ENCODE measurements around the gene TMEM181.

The TMEM181 gene

DNA sequence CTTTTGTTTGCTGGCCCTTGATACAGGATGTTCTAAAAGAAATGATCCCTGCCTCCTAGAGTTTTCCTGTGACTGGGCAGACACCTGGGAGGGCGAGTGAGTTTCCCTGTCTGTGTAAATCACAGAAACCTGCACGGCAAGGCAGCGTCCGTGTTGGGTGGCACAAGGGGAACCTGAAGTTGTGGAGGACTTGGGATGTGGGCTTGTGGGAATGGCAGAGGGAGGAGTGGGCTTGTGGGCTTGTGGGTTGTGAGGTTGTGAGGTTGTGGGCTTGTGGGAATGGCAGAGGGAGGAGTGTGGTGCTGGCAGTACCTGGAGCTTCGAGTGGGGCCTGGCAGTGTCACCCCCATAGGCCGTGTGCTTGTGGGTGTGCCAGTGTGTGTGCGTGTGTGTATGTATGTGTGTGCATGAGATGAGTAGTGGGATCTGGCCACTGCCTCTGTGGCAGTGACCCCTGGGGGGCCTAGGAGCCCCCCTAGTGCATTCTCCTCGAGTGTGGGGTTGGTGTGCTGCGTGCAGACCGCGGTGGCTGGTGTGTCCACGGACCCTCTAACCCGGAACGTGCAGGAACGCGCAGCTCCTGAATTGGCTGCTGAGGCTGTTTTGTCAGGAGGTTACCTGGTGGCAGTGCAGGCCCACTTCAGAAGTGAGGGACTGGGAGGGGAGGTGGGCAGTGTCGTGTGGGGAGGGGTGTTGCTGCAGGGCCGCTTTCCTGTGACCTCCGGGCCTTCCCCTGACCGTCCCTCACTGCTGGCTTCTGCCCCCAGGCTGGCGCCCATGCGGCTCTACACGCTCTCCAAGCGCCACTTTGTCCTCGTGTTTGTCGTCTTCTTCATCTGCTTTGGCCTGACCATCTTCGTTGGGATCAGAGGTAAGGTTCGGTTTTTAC is 13.0 kb downstream of the TMEM181 start:
- Histone ChIP-seq H3K27ac (ENCODE audit: low read depth, low read length) (no peak overlapping the region), H4K20me1 (ENCODE audit: low read depth, low read length) (no peaks in the 10 kb centered on the region), H3K36me3 (ENCODE audit: low read length) (no peaks in the 10 kb centered on the region), H2AFZ (ENCODE audit: low read depth, low read length, severe bottlenecking) (no peak overlapping the region), H3K4me2 (ENCODE audit: low read depth, low read length, poor library complexity, severe bottlenecking) (no peak overlapping the region), H3K27me3 (ENCODE audit: low read length) (no peaks in the 10 kb centered on the region), H3F3A (ENCODE audit: insufficient read depth) (no peaks in the 10 kb centered on the region), H3K9me2 (replicated peaks; ENCODE audit: insufficient read depth, low read length) (no peaks in the 10 kb centered on the region), H3K4me3 (ENCODE audit: insufficient read depth, low read length, poor library complexity, severe bottlenecking) (no peak overlapping the region), H3K9me3 (ENCODE audit: insufficient read depth, low read length) (no peaks in the 10 kb centered on the region), H3K9ac (ENCODE audit: low read length) (no peak overlapping the region), H3K79me2 (ENCODE audit: insufficient read depth, low read length) (peaks cover 22% of the 10 kb centered on the region)
- TF ChIP-seq, protein P1, sequence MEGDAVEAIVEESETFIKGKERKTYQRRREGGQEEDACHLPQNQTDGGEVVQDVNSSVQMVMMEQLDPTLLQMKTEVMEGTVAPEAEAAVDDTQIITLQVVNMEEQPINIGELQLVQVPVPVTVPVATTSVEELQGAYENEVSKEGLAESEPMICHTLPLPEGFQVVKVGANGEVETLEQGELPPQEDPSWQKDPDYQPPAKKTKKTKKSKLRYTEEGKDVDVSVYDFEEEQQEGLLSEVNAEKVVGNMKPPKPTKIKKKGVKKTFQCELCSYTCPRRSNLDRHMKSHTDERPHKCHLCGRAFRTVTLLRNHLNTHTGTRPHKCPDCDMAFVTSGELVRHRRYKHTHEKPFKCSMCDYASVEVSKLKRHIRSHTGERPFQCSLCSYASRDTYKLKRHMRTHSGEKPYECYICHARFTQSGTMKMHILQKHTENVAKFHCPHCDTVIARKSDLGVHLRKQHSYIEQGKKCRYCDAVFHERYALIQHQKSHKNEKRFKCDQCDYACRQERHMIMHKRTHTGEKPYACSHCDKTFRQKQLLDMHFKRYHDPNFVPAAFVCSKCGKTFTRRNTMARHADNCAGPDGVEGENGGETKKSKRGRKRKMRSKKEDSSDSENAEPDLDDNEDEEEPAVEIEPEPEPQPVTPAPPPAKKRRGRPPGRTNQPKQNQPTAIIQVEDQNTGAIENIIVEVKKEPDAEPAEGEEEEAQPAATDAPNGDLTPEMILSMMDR (IDR thresholded peaks at IDR 0.05; ENCODE audit: insufficient read depth, low read length, poor library complexity, severe bottlenecking), result no peak
- TF ChIP-seq EZH2phosphoT487 (conservative IDR thresholded peaks at IDR 0.05; ENCODE audit: low read length), result no peak

DNA sequence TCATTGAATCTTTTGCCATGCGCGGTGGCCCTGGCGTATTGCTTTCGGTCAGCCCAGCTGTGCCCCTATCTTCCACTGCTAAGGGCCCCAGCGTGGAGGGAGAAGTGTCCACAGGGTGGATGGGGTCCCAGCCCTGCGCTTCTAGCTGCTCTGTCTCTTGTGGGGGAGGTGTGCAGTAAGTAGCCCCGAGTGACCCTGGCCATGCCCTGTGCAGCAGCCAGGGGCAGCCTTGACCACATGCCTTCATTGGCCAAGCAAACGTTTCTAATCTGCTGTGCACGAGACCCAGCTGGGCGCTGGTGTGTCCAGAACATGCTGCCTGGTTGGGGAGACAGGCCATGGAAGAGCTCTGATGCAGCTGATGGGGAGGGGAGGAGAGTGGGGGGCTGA is 13.6 kb downstream of the TMEM181 start:
- H3K4me2 ChIP-seq (ENCODE audit: low read depth, low read length, poor library complexity, severe bottlenecking), result no peak overlapping the region
- H3K27ac ChIP-seq (ENCODE audit: low read depth, low read length), result no peak overlapping the region
- no peak overlapping the region for H3K4me3 ChIP-seq (ENCODE audit: insufficient read depth, low read length, poor library complexity, severe bottlenecking)
- H3K36me3 ChIP-seq (ENCODE audit: low read length), result no peaks in the 10 kb centered on the region
- TF ChIP-seq, protein P1 (IDR thresholded peaks at IDR 0.05; ENCODE audit: insufficient read depth, low read length, poor library complexity, severe bottlenecking), result no peak
- TF ChIP-seq EZH2phosphoT487 (conservative IDR thresholded peaks at IDR 0.05; ENCODE audit: low read length), result no peak
- H3K9ac ChIP-seq (ENCODE audit: low read length), result no peak overlapping the region
- H3K9me3 ChIP-seq (ENCODE audit: insufficient read depth, low read length), result no peaks in the 10 kb centered on the region
- peaks cover 19% of the 10 kb centered on the region; the same call in 1 of the 2 replicates for H3K79me2 ChIP-seq (ENCODE audit: insufficient read depth, low read length)
- H3K9me2 ChIP-seq (replicated peaks; ENCODE audit: insufficient read depth, low read length), result no peaks in the 10 kb centered on the region
- H3F3A ChIP-seq (ENCODE audit: insufficient read depth), result no peaks in the 10 kb centered on the region
- H2AFZ ChIP-seq (ENCODE audit: low read depth, low read length, severe bottlenecking), result no peak overlapping the region
- no peaks in the 10 kb centered on the region for H4K20me1 ChIP-seq (ENCODE audit: low read depth, low read length)
- H3K27me3 ChIP-seq (ENCODE audit: low read length), result no peaks in the 10 kb centered on the region

DNA sequence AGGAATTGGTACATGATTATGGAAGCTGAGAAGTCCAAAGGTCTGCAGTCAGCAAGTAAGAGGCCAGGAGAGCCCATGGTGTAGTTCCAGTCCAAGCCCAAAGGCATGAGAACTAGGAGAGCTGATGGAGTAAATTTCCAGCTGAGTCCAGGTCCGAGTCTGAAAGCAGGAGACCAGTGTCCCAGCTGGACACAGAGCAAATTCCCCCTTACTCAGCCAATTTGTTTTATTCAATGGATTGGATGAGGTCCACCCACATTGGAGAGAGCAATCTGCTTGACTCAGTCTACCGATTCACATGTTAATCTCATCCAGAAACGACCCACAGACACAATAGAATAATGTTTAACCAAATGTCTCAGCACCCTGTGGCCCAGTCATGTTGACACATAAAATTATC is 14.9 kb downstream of the TMEM181 start:
- H3K27ac ChIP-seq (ENCODE audit: low read depth, low read length), result no peak overlapping the region
- TF ChIP-seq, protein P1 (IDR thresholded peaks at IDR 0.05; ENCODE audit: insufficient read depth, low read length, poor library complexity, severe bottlenecking), result no peak
- TF ChIP-seq EZH2phosphoT487 (conservative IDR thresholded peaks at IDR 0.05; ENCODE audit: low read length), result no peak
- H3F3A ChIP-seq (ENCODE audit: insufficient read depth), result no peaks in the 10 kb centered on the region
- no peak overlapping the region for H3K9ac ChIP-seq (ENCODE audit: low read length)
- no peak overlapping the region for H2AFZ ChIP-seq (ENCODE audit: low read depth, low read length, severe bottlenecking)
- H3K4me3 ChIP-seq (ENCODE audit: insufficient read depth, low read length, poor library complexity, severe bottlenecking), result no peak overlapping the region
- no peaks in the 10 kb centered on the region for H4K20me1 ChIP-seq (ENCODE audit: low read depth, low read length)
- no peaks in the 10 kb centered on the region for H3K36me3 ChIP-seq (ENCODE audit: low read length)
- no peaks in the 10 kb centered on the region for H3K27me3 ChIP-seq (ENCODE audit: low read length)
- peaks cover 13% of the 10 kb centered on the region for H3K79me2 ChIP-seq (ENCODE audit: insufficient read depth, low read length)
- no peaks in the 10 kb centered on the region for H3K9me3 ChIP-seq (ENCODE audit: insufficient read depth, low read length)
- H3K9me2 ChIP-seq (replicated peaks; ENCODE audit: insufficient read depth, low read length), result no peaks in the 10 kb centered on the region
- H3K4me2 ChIP-seq (ENCODE audit: low read depth, low read length, poor library complexity, severe bottlenecking), result no peak overlapping the region

Data from SU-DHL-6 (cell line).